GM10847 (cell line): ENCODE data around the gene TGFBR2.

Experiments
- POLR2A ChIP-seq: IDR thresholded peaks from 2 replicates; pipeline ENCODE4 v1.6.1; 2011; ENCODE audit not compliant: insufficient read length; ENCODE audit errors: extremely low read depth

The TGFBR2 gene

GRCh38 chr3:30612437-30613132 is 6.2 kb downstream of the TGFBR2 start:
- TF ChIP-seq POLR2A, result no peak

- no peak for TF ChIP-seq POLR2A
These were observed 6.9 kb downstream of the TGFBR2 start for GRCh38 chr3:30613133-30613825.

- no peak for TF ChIP-seq POLR2A
These were observed 8.0 kb downstream of the TGFBR2 start for GRCh38 chr3:30614373-30614772.

- no peak for TF ChIP-seq POLR2A
These were observed 8.5 kb downstream of the TGFBR2 start for GRCh38 chr3:30614943-30615342.

GRCh38 chr3:30615615-30616346 is 9.4 kb downstream of the TGFBR2 start:
- no peak for TF ChIP-seq POLR2A

GRCh38 chr3:30616347-30617027 is 10.1 kb downstream of the TGFBR2 start:
- no peak for TF ChIP-seq POLR2A

GRCh38 chr3:30617069-30617468 is 10.7 kb downstream of the TGFBR2 start:
- TF ChIP-seq POLR2A, result no peak

- no peak for TF ChIP-seq POLR2A
These were observed 11.3 kb downstream of the TGFBR2 start for GRCh38 chr3:30617653-30618052.

GRCh38 chr3:30618526-30618925 is 12.1 kb downstream of the TGFBR2 start:
- TF ChIP-seq POLR2A, result no peak

- no peak for TF ChIP-seq POLR2A
These were observed 12.9 kb downstream of the TGFBR2 start for GRCh38 chr3:30619318-30619717.

GRCh38 chr3:30620402-30621360 is 14.3 kb downstream of the TGFBR2 start:
- no peak for TF ChIP-seq POLR2A

GRCh38 chr3:30621576-30621975 is 15.2 kb downstream of the TGFBR2 start:
- TF ChIP-seq POLR2A, result no peak

GRCh38 chr3:30622047-30622545 is 15.7 kb downstream of the TGFBR2 start:
- no peak for TF ChIP-seq POLR2A

- TF ChIP-seq POLR2A, result no peak
These were observed 16.4 kb downstream of the TGFBR2 start for GRCh38 chr3:30622790-30623189.
